K562 (cell line): ENCODE results near the gene DEDD. TPM values are rescaled to one million over a fixed set of nuclear protein-coding genes. Genes with fewer than 3 reads are reported as not detected.

ENCODE experiments used
- AFF1 ChIP-seq, 2 experiments: fragments of 450-650 bp; IDR thresholded peaks; 2 replicates each; pipeline ENCODE4 v1.6.1; 2018; ENCODE audit warnings: mild to moderate bottlenecking in 2 of 2, low read depth in 1 of 2; ENCODE audit not compliant: partially characterized antibody in 2 of 2
- BRCA1 ChIP-seq, 2 experiments: fragments of 450-650 bp in 1 of 2; sonication (generic) in 1 of 2; formaldehyde crosslinking in 1 of 2; IDR thresholded peaks; 2 replicates each; pipeline versions ENCODE4 v1.5.0 to v1.6.1; 2017 to 2020; ENCODE audit warnings: mild to moderate bottlenecking in 1 of 2, missing genetic modification reagents in 1 of 2
- CBX5 ChIP-seq: IDR thresholded peaks from 2 replicates; pipeline ENCODE4 v1.6.1; 2014; ENCODE audit warnings: low read depth, borderline replicate concordance
- HNRNPUL1 ChIP-seq: fragments of 200-400 bp; formaldehyde crosslinking; IDR thresholded peaks from 2 replicates; pipeline ENCODE4 v1.6.1; 2017; ENCODE audit warnings: low read length
- KDM2B ChIP-seq: fragments of 250-450 bp; sonication (Bioruptor Pico); IDR thresholded peaks from 2 replicates; pipeline ENCODE4 v1.8.0; 2021; ENCODE audit warnings: mild to moderate bottlenecking, moderate library complexity
- NONO ChIP-seq, 2 experiments: fragments of 200-400 bp in 1 of 2; fragments of 450-650 bp in 1 of 2; formaldehyde crosslinking in 1 of 2; IDR thresholded peaks; 2 replicates each; pipeline ENCODE4 v1.6.1; 2017; ENCODE audit warnings: low read depth in 2 of 2, mild to moderate bottlenecking in 2 of 2, moderate library complexity in 2 of 2, low read length in 1 of 2
- PHB2 ChIP-seq: fragments of 450-650 bp; IDR thresholded peaks from 2 replicates; pipeline ENCODE4 v1.6.1; 2017; ENCODE audit warnings: low read depth
- PHTF2 ChIP-seq: fragments of 250-450 bp; sonication (Bioruptor Pico); IDR thresholded peaks from 2 replicates; pipeline ENCODE4 v1.5.0; 2021; ENCODE audit warnings: mild to moderate bottlenecking
- POLR2AphosphoS2 ChIP-seq: IDR thresholded peaks from 2 replicates; pipeline ENCODE4 v1.6.1; 2012; ENCODE audit warnings: low read length, improper control_type of control experiment
- POLR3G ChIP-seq: IDR thresholded peaks from 2 replicates; pipeline ENCODE4 v1.6.1; 2011; ENCODE audit not compliant: insufficient read length, insufficient replicate concordance; ENCODE audit errors: extremely low read depth
- RAD21 ChIP-seq, 2 experiments: fragments of 250-450 bp in 1 of 2; fragments of 450-650 bp in 1 of 2; sonication (Bioruptor Pico) in 1 of 2; formaldehyde crosslinking in 1 of 2; IDR thresholded peaks in 1 of 2; conservative IDR thresholded peaks in 1 of 2; 2 replicates each; pipeline versions ENCODE4 v1.4.0 to v1.8.0; 2020 to 2022; ENCODE audit warnings: mild to moderate bottlenecking in 2 of 2, moderate library complexity in 1 of 2
- RAD51 ChIP-seq: fragments of 450-650 bp; IDR thresholded peaks from 2 replicates; pipeline ENCODE4 v1.7.1; 2016; ENCODE audit warnings: low read depth, mild to moderate bottlenecking, borderline replicate concordance
- SMC3 ChIP-seq: conservative IDR thresholded peaks from 2 replicates; pipeline ENCODE4 v1.6.1; 2011; ENCODE audit warnings: low read depth, low read length, improper control_type of control experiment; ENCODE audit not compliant: insufficient read depth
- SRSF3 ChIP-seq: fragments of 200-400 bp; formaldehyde crosslinking; IDR thresholded peaks from 2 replicates; pipeline ENCODE4 v1.6.1; 2016; ENCODE audit warnings: mild to moderate bottlenecking, low read length, moderate library complexity; ENCODE audit not compliant: insufficient read depth
- ZNF124 ChIP-seq: sonication (generic); formaldehyde crosslinking; IDR thresholded peaks from 2 replicates; pipeline ENCODE4 v1.8.1; 2022; ENCODE audit warnings: missing genetic modification reagents
- ZNF175 ChIP-seq: fragments of 200-800 bp; sonication (Bioruptor generic); IDR thresholded peaks from 2 replicates; pipeline ENCODE4 v1.6.1; 2016; ENCODE audit warnings: low read depth, mild to moderate bottlenecking, missing genetic modification characterization, missing compliant biosample characterization
- ZNF217 ChIP-seq: sonication (generic); formaldehyde crosslinking; IDR thresholded peaks from 2 replicates; pipeline ENCODE4 v1.8.0; 2022; ENCODE audit warnings: mild to moderate bottlenecking, missing genetic modification reagents
- ZNF551 ChIP-seq: fragments of 250-450 bp; sonication (Bioruptor Pico); IDR thresholded peaks from 2 replicates; pipeline ENCODE4 v1.5.0; 2021; ENCODE audit warnings: mild to moderate bottlenecking, moderate library complexity
- ZNF57 ChIP-seq: fragments of 450-650 bp; formaldehyde crosslinking; IDR thresholded peaks from 2 replicates; pipeline ENCODE4 v1.4.0; 2020; ENCODE audit warnings: mild to moderate bottlenecking, moderate library complexity
- ZNF696 ChIP-seq: fragments of 250-450 bp; sonication (Bioruptor Pico); conservative IDR thresholded peaks from 2 replicates; pipeline ENCODE4 v1.4.0; 2020; ENCODE audit warnings: mild to moderate bottlenecking, moderate library complexity
- ZNF75A ChIP-seq: fragments of 450-650 bp; formaldehyde crosslinking; IDR thresholded peaks from 2 replicates; pipeline ENCODE4 v1.4.0; 2020; ENCODE audit warnings: mild to moderate bottlenecking
- polyA plus RNA-seq, 8 experiments: library from polyadenylated mRNA; depleted of rRNA in 4 of 8; stranded (reverse) in 5 of 8; unstranded in 3 of 8; fragments of >200 nt; fragmentation: Nextera tagmentation in 2 of 8; fragmentation: Illumina TruSeq in 1 of 8; extraction: Ambion mirVana in 2 of 8; extraction: Trizol in 1 of 8; gene quantifications; 2 replicates each; pipeline versions ENCODE4 v1.2.1 to v1.2.3, GENCODE V29; 2011 to 2014; ENCODE audit warnings: inconsistent platforms in 1 of 8, missing spikeins in 1 of 8
- total RNA-seq, 7 experiments: library from RNA; depleted of rRNA in 6 of 7; stranded (reverse); fragments of >200 nt in 6 of 7; fragmentation: Illumina TruSeq in 2 of 7; extraction: Trizol in 2 of 7; gene quantifications; 2 replicates each; pipeline versions ENCODE4 v1.2.1 to v1.2.3, GENCODE V29; 2011 to 2021; ENCODE audit warnings: low replicate concordance in 1 of 7
- TF ChIP-seq, protein P1 (sequence below): sonication (generic); formaldehyde crosslinking; IDR thresholded peaks from 2 replicates; pipeline ENCODE4 v1.8.0; 2022; ENCODE audit warnings: mild to moderate bottlenecking, missing genetic modification reagents

DEDD gene
- total and polyA plus RNA-seq, 9 of the 15 experiments (the other 6 are each of a cell fraction or from before 2014, with no cell fraction given): 11.6 to 41.0 (median 16.8) TPM

GRCh38 chr1:161177112-161177935, 44.9 kb upstream of the DEDD start, which contains the start of gene B4GALT3 (continued):
- TF ChIP-seq ZNF57 (CRISPR knock-in tag): no peak
- TF ChIP-seq RAD51: 0 out of 2 replicates have a peak, but pooled peaks have one; percentile 20
- TF ChIP-seq HNRNPUL1: no peak
- TF ChIP-seq ZNF696: no peak
- TF ChIP-seq SMC3: peak; percentile 57
- TF ChIP-seq ZNF75A (CRISPR knock-in tag): no peak
- TF ChIP-seq KDM2B: peak; percentile 84; the same call in 1 of the 2 replicates
- TF ChIP-seq, protein P1, sequence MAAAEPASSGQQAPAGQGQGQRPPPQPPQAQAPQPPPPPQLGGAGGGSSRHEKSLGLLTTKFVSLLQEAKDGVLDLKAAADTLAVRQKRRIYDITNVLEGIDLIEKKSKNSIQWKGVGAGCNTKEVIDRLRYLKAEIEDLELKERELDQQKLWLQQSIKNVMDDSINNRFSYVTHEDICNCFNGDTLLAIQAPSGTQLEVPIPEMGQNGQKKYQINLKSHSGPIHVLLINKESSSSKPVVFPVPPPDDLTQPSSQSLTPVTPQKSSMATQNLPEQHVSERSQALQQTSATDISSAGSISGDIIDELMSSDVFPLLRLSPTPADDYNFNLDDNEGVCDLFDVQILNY (CRISPR knock-in tag): peak; percentile 69; the same call in 1 of the 2 replicates
- TF ChIP-seq POLR2AphosphoS2: peak; percentile 45; the same call in 1 of the 2 replicates
- TF ChIP-seq AFF1 (IDR thresholded peaks at IDR 0.05; ENCODE audit: low read depth in 1 of 2, partially characterized antibody in 2 of 2): no peak
- peak; percentile 87 to 88 for TF ChIP-seq RAD21 (CRISPR knock-in tag; conservative IDR thresholded peaks at IDR 0.05 in 1 of 2, IDR thresholded peaks at IDR 0.05 in 1 of 2)
- peak; percentile 47; the same call in 1 of the 2 replicates for TF ChIP-seq ZNF175
- no peak for TF ChIP-seq ZNF551 (CRISPR knock-in tag)
- TF ChIP-seq PHB2: no peak
- no peak for TF ChIP-seq PHTF2 (CRISPR knock-in tag)
- no peak for TF ChIP-seq ZNF124
- no peak for TF ChIP-seq NONO (IDR thresholded peaks at IDR 0.05; ENCODE audit: low read depth in 2 of 2, low read length in 1 of 2)
- no peak for TF ChIP-seq BRCA1 (IDR thresholded peaks at IDR 0.05)
- TF ChIP-seq BRCA1 (CRISPR knock-in tag; IDR thresholded peaks at IDR 0.05): no peak
- TF ChIP-seq CBX5: no peak
- no peak for TF ChIP-seq SRSF3
- TF ChIP-seq ZNF217 (CRISPR knock-in tag): no peak
- no peak for TF ChIP-seq POLR3G
